ES-I3 (cell line): ENCODE measurements around the gene GAL3ST3.

Experiments used
- H3K36me3 ChIP-seq: 2 replicates; pipeline ENCODE4 v1.6.1; 2013; ENCODE audit warnings: mild to moderate bottlenecking, low read length, control low read depth, moderate library complexity; ENCODE audit not compliant: insufficient read depth
- H3K4me1 ChIP-seq: 2 replicates; pipeline ENCODE4 v1.6.1; 2013; ENCODE audit warnings: mild to moderate bottlenecking, control low read depth, low read length; ENCODE audit not compliant: insufficient read depth
- H3K9ac ChIP-seq: 2 replicates; pipeline ENCODE4 v1.6.1; 2013; ENCODE audit warnings: low read depth, mild to moderate bottlenecking, low read length, moderate library complexity
- H3K9me3 ChIP-seq: 2 replicates; pipeline ENCODE4 v1.6.1; 2013; ENCODE audit warnings: mild to moderate bottlenecking, low read length, moderate library complexity; ENCODE audit not compliant: control insufficient read depth, insufficient read depth

GAL3ST3 gene

DNA sequence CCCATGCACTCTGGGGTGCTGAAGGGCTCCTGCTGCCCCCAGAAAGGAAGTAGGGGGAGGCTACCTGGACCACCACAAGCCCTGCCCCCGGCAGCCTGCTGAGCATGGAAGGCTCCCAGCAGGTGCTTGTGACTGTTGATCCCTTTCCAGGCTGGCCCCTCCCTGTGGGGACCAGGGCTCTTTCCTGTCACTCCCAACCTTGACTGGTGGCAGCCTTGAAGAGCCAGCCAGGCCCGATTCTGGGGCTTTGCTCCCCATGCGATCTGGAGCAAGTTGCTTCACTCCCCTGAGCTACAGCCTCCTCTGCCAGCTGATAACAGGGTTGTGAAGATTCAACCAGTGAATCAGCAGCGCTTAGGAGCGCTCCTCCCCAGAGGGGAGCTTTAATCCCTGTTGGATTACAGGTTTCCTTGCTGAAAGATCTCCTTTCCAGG lies 41.7 kb downstream of the GAL3ST3 start:
- Histone ChIP-seq H3K4me1 (peaks cover 14% of the 10 kb centered on the region), H3K9me3 (no peaks in the 10 kb centered on the region), H3K36me3 (no peaks in the 10 kb centered on the region), H3K9ac (no peak overlapping the region)

DNA sequence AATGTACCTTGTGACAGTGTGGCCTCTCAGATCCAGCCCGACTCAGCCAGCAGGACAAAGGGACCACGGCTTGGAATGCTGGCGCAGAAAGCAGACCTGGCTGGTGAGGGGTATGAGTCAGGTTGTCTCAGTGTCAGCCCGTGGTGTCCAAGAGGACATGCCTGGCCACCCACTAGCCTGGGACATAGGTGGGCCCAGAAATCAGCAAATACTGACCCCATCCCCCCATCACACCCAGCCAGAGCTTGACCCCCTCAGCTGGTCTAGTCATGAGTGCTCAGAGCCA lies 42.1 kb downstream of the GAL3ST3 start:
- no peak overlapping the region for H3K9ac ChIP-seq
- H3K9me3 ChIP-seq, result no peaks in the 10 kb centered on the region
- peaks cover 14% of the 10 kb centered on the region for H3K4me1 ChIP-seq
- H3K36me3 ChIP-seq, result no peaks in the 10 kb centered on the region

DNA sequence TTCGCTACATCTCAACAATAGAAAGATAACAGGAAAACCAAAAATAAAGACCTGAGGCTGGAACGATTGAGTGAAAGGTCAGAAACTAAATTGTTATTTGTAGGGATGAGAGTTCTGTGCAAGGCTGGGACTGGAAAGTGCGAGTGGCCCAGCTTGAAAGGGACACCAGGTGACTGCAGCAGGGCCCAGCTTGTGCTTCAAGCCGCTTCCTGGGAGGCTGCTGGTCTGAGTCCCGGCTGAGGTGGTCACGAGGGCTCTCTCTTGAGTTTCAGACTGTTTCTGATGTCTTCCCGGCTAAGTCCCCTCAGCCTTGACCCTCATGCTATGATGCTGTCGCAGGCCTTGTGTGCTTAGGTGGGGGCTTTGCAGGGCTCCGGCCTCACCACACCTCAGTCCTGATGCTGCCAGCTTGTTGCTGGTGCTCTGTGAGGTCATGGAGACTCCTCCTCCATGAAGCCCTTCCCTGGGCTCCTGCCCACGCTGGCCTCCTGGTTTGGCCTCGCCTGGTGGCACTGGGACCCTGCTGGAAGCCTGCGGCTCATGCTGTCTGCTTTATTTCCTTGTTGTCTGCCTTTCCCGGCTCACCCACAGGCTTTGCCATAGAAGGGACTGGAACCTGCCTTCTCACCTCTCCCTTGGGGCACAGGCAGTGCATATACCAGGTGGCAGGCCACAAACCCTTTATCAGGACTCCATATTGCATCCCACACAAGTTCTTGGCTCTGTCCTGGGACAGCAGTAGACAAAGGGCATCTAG lies 42.6 kb downstream of the GAL3ST3 start:
- Histone ChIP-seq H3K36me3 (no peaks in the 10 kb centered on the region), H3K4me1 (peaks cover 14% of the 10 kb centered on the region), H3K9ac (no peak overlapping the region), H3K9me3 (no peaks in the 10 kb centered on the region)

DNA sequence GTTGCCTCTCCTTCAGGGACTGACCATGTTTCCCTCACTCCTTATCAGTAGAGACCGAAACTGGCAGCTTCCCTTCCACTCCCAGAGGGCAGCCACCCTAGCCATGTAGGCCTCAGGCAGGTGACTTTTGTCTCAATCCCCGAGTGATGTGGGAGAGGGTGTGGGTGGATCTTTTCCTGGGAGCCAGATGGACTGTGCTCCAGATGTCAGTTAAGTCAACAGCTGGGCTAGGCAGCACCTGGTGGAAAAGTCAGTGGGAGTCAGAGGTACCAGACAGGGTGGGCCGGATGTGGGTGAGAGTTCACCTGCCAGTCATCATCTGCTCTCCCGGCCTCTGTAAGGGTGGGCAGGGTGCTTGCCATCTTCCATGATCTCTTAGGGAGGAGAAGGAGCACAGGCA lies 44.8 kb downstream of the GAL3ST3 start:
- Histone ChIP-seq H3K4me1 (peaks cover 14% of the 10 kb centered on the region), H3K36me3 (peaks cover 10% of the 10 kb centered on the region), H3K9ac (no peak overlapping the region), H3K9me3 (no peaks in the 10 kb centered on the region)

DNA sequence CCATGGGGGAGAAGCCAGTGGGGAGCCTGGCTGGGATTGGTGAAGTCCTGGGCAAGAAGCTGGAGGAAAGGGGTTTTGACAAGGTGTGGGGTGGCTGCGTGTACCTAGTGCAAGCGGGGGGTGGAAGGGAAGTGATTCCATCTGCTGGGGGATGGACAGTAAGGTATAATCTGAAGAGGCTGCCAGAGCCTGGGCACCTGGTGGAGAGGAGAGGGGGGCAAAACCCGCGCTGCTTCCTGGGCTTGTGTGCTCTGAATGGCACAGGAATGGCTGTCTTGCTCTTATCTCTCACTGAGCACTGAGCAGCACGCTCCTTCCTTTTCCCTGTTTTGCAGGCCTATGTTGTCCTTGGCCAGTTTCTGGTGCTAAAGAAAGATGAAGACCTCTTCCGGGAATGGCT lies 45.7 kb downstream of the GAL3ST3 start:
- H3K9me3 ChIP-seq, result no peaks in the 10 kb centered on the region
- H3K4me1 ChIP-seq, result peaks cover 12% of the 10 kb centered on the region; the same call in 1 of the 2 replicates
- peaks cover 19% of the 10 kb centered on the region for H3K36me3 ChIP-seq
- peak overlapping the region; percentile 83; the same call in 1 of the 2 replicates for H3K9ac ChIP-seq

DNA sequence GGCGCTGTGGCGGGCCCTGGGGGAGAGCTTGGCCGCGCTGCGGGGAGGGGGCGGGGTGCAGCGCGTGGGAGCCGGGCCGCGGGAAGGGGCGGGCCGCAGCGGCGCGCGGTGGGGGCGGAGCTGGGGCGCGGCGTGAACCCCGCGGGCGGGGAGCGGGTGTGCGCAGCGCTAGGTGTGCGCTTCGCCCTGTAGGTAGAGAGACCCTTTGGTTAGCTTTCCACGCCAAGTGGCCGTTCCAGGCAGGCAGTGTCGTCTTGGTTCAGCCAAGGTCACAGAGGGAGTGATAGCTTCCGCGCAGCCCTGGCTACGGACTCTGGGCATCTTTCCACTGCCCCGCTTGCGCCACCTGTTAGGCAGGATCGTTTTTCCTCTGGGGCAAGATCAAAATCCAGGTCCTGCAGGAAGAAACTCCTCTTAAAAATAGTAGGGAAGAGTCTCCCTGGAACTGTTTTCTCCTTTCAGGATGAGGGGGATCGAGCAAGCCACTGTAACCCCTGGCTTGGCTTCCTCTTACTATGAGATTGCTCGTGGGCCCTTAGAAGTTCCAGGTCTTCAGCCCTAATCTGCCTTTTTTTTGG lies 46.2 kb downstream of the GAL3ST3 start:
- Histone ChIP-seq H3K9me3 (no peaks in the 10 kb centered on the region), H3K9ac (peak overlapping the region; percentile 83), H3K4me1 (peaks cover 12% of the 10 kb centered on the region; the same call in 1 of the 2 replicates), H3K36me3 (peaks cover 25% of the 10 kb centered on the region)

DNA sequence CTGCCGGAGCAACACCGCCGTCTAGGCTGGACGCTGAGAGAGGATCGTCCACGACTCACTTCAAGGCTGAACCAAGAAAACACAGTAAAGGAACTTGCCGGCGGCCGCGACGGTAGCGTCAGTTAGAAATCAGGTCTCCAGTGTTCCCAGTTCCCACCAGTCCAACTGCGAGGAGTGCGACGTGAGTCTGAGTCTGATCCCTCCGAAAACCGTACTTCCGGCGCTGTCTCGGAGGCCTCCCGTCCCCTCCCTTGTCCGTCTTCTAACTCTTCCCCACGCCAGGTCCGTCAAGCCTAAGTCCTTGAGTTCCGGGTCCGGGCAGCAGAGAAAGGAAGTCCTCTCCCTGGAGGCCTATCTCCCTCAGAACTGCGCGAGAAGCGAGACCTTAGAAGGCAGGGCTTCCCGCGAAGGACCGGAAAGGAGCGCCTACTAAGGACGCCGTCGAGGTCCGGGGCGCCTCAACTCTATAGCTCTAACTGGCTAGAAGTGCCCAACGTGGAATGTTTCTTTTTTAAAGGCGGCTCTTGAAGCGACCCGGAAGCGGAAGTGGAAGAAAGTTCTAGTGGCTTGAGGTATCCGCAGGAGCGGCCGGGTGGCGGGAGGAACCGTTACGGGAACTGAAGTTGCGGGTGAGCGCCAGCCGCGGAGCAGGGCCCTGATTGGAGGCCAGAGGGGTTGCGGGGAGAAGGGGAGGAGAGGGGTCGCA lies 46.9 kb downstream of the GAL3ST3 start, which contains the start of the genes BANF1 and EIF1AD:
Gene BANF1 (plus strand): TSS at position 562 of the 706 bp plus-strand sequence. CDS start 748 bp downstream, outside the sequence.
Gene EIF1AD (minus strand): TSS at position 216 of the 706 bp plus-strand sequence. CDS start 1,768 bp downstream, outside the sequence.
- no peaks in the 10 kb centered on the region for H3K9me3 ChIP-seq
- peaks cover 29% of the 10 kb centered on the region for H3K36me3 ChIP-seq
- peak within 1 kb of the TSS; percentile 83 for H3K9ac ChIP-seq
- peaks cover 6% of the 10 kb centered on the region; the same call in 1 of the 2 replicates for H3K4me1 ChIP-seq

DNA sequence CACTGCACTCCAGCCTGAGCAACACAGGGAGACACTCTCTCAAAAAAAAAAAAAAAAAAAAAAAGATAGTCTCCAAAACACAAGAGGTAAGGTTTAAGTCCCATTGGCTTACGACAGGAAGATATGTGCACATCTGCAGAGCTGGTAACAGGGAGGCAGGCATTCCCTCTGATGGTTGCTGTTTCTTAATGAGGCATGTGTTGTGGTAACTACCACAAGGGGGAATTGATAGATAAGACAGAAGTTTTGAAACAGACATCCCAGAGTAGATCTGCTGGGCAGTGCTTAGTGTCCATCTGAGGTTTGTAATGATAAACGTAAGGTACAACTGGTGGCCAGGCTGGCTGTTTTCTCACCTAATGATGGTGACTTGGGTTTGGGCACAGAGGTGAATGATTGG lies 51.7 kb downstream of the GAL3ST3 start:
- Histone ChIP-seq H3K9me3 (no peaks in the 10 kb centered on the region), H3K4me1 (no peaks in the 10 kb centered on the region), H3K36me3 (peaks cover 29% of the 10 kb centered on the region), H3K9ac (no peak overlapping the region)

DNA sequence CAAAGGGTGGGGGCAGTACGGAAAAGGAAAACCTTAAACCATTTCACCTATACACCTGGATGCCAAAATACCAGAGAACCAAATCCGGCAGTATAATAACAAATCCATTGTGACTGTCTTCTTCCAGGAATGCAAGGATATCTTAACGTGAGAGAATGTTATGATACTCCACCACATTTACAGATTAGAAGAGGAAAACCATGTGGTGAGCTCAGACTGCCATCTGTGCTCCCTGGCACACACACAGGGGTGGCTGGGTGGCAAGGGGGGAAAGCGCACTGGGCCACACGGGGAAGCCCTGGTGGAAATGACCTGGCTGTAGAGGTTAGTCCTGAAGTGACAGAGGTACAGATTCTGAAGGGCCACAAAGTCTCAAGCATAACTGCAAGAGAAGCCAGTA lies 56.9 kb downstream of the GAL3ST3 start:
- no peaks in the 10 kb centered on the region for H3K36me3 ChIP-seq
- H3K4me1 ChIP-seq, result no peaks in the 10 kb centered on the region
- H3K9me3 ChIP-seq, result no peaks in the 10 kb centered on the region
- no peak overlapping the region for H3K9ac ChIP-seq
